GM23338 (cell line): ENCODE results near the gene C19orf47.

Experiments used
- CTCF ChIP-seq, 2 experiments: fragments of 200-600 bp in 1 of 2; sonication (generic) in 1 of 2; conservative IDR thresholded peaks; 2 replicates each; pipeline versions ENCODE4 v1.5.1 to v1.6.1; 2016 to 2017; ENCODE audit warnings: antibody characterized with exemption in 2 of 2, low read depth in 2 of 2, mild to moderate bottlenecking in 2 of 2, moderate library complexity in 1 of 2
- EZH2 ChIP-seq: fragments of 200-600 bp; sonication (generic); IDR thresholded peaks from one replicate; pipeline ENCODE4 v1.8.0; 2017; ENCODE audit warnings: antibody characterized with exemption, mild to moderate bottlenecking, low read depth; ENCODE audit not compliant: unreplicated experiment
- REST ChIP-seq: IDR thresholded peaks from one replicate; pipeline ENCODE4 v1.6.1; 2018; ENCODE audit warnings: antibody characterized with exemption; ENCODE audit not compliant: unreplicated experiment

- TF ChIP-seq CTCF (conservative IDR thresholded peaks at IDR 0.05; ENCODE audit: low read depth in 2 of 2): no peak
- no peak for TF ChIP-seq EZH2
- TF ChIP-seq REST: no peak
These were observed 27.6 kb downstream of the C19orf47 start for GRCh38 chr19:40320558-40320935.
